ENCODE results near the gene WHRN. TPM values are rescaled to one million over a fixed set of nuclear protein-coding genes. Genes with fewer than 3 reads are reported as not detected.

The WHRN gene
- total RNA-seq, 1 experiment from 2014 or later, result 4.7 TPM

GRCh38 chr9:114518120-114518519 is 12.8 kb upstream of the WHRN start:
- no peak for DNase-seq (ENCODE audit: low spot score)
- in situ Hi-C loops (cut with HindIII; ENCODE audit: low sequenced_read_pairs), result no loop called here

GRCh38 chr9:114516913-114517312 is 11.6 kb upstream of the WHRN start:
- in situ Hi-C loops (cut with HindIII; ENCODE audit: low sequenced_read_pairs), result no loop called here
- no peak for DNase-seq (ENCODE audit: low spot score)

GRCh38 chr9:114515528-114515927 is 10.3 kb upstream of the WHRN start:
- no peak for DNase-seq (ENCODE audit: low spot score)
- in situ Hi-C loops (cut with HindIII; ENCODE audit: low sequenced_read_pairs), result no loop called here

GRCh38 chr9:114513959-114514267 is 8.6 kb upstream of the WHRN start:
- DNase-seq (ENCODE audit: low spot score), result no peak
- in situ Hi-C loops (cut with HindIII; ENCODE audit: low sequenced_read_pairs), result no loop called here

GRCh38 chr9:114513055-114513958 is 8.0 kb upstream of the WHRN start:
- no peak for DNase-seq (ENCODE audit: low spot score)
- in situ Hi-C loops (cut with HindIII; ENCODE audit: low sequenced_read_pairs), result no loop called here

GRCh38 chr9:114511978-114512874 is 7.0 kb upstream of the WHRN start:
- in situ Hi-C loops (cut with HindIII; ENCODE audit: low sequenced_read_pairs), result no loop called here

GRCh38 chr9:114507726-114508125 is 2.5 kb upstream of the WHRN start:
- in situ Hi-C loops (cut with HindIII; ENCODE audit: low sequenced_read_pairs), result no loop called here
- no peak for DNase-seq (ENCODE audit: low spot score)

More at GRCh38 chr9:114511978-114512874, 7.0 kb upstream of the WHRN start:
- no peak for DNase-seq (ENCODE audit: low spot score)

- no peak for DNase-seq (ENCODE audit: low spot score)
- in situ Hi-C loops (cut with HindIII; ENCODE audit: low sequenced_read_pairs), result no loop called here
Observed at GRCh38 chr9:114506082-114506390, 763 bp upstream of the WHRN start.

- DNase-seq (ENCODE audit: low spot score), result no peak
Observed at GRCh38 chr9:114504341-114505186, 709 bp downstream of the WHRN start.

GRCh38 chr9:114503522-114504340 is 1.5 kb downstream of the WHRN start:
- DNase-seq (ENCODE audit: low spot score), result no peak
- in situ Hi-C loops (cut with HindIII; ENCODE audit: low sequenced_read_pairs), result no loop called here

More at GRCh38 chr9:114504341-114505186, 709 bp downstream of the WHRN start:
- in situ Hi-C loops (cut with HindIII; ENCODE audit: low sequenced_read_pairs), result no loop called here

- in situ Hi-C loops (cut with HindIII; ENCODE audit: low sequenced_read_pairs), result no loop called here
- DNase-seq (ENCODE audit: low spot score), result no peak
Observed at GRCh38 chr9:114503009-114503408, 2.3 kb downstream of the WHRN start.

GRCh38 chr9:114501796-114502682 is 3.2 kb downstream of the WHRN start:
- peak; percentile 48 for DNase-seq (ENCODE audit: low spot score)
- in situ Hi-C loops (cut with HindIII; ENCODE audit: low sequenced_read_pairs), result no loop called here

GRCh38 chr9:114500697-114501292 is 4.5 kb downstream of the WHRN start:
- in situ Hi-C loops (cut with HindIII; ENCODE audit: low sequenced_read_pairs), result no loop called here

GRCh38 chr9:114499941-114500696 is 5.2 kb downstream of the WHRN start:
- in situ Hi-C loops (cut with HindIII; ENCODE audit: low sequenced_read_pairs), result no loop called here

More at GRCh38 chr9:114500697-114501292, 4.5 kb downstream of the WHRN start:
- peak; percentile 75 for DNase-seq (ENCODE audit: low spot score)

GRCh38 chr9:114499528-114499927 is 5.7 kb downstream of the WHRN start:
- DNase-seq (ENCODE audit: low spot score), result no peak
- in situ Hi-C loops (cut with HindIII; ENCODE audit: low sequenced_read_pairs), result no loop called here

More at GRCh38 chr9:114499941-114500696, 5.2 kb downstream of the WHRN start:
- DNase-seq (ENCODE audit: low spot score), result no peak

- DNase-seq (ENCODE audit: low spot score), result no peak
- in situ Hi-C loops (cut with HindIII; ENCODE audit: low sequenced_read_pairs), result no loop called here
Observed at GRCh38 chr9:114497727-114498382, 7.4 kb downstream of the WHRN start.

All from G401 (cell line).